HL-60 (cell line): ENCODE data around the gene GRSF1.
A peak's percentile ranks its signal among the peaks of the same experiment; 100 is the strongest.

Source experiments
- DNase-seq, 2 experiments: peaks; one replicate each; pipeline ENCODE4 v3.0.0-alpha.2; 2010 to 2020; ENCODE audit warnings: low read depth in 1 of 2, low spot score in 1 of 2
- H3K27ac ChIP-seq: fragments of 250-450 bp; sonication (Bioruptor Pico); replicated peaks from 2 replicates; pipeline ENCODE4 v1.5.1; 2020; ENCODE audit warnings: mild to moderate bottlenecking, moderate library complexity
- H3K27me3 ChIP-seq: fragments of 250-450 bp; sonication (Bioruptor Pico); 2 replicates; pipeline ENCODE4 v1.5.1; 2021; ENCODE audit warnings: mild to moderate bottlenecking, moderate library complexity; ENCODE audit not compliant: insufficient read depth, poor library complexity, severe bottlenecking
- H3K4me3 ChIP-seq: replicated peaks from 2 replicates; pipeline ENCODE4 v1.5.1; 2011; ENCODE audit warnings: mild to moderate bottlenecking, control low read depth, low read length; ENCODE audit not compliant: insufficient read depth
- GABPA ChIP-seq: IDR thresholded peaks from 2 replicates; pipeline ENCODE4 v1.6.1; 2012; ENCODE audit warnings: low read depth
- POLR2AphosphoS5 ChIP-seq: IDR thresholded peaks from 2 replicates; pipeline ENCODE4 v1.6.1; 2012; ENCODE audit warnings: low read depth
- SPI1 ChIP-seq: IDR thresholded peaks from 2 replicates; pipeline ENCODE4 v1.6.1; 2012; ENCODE audit warnings: low read depth, mild to moderate bottlenecking, borderline replicate concordance
- TF ChIP-seq, protein P1 (sequence below): IDR thresholded peaks from 2 replicates; pipeline ENCODE4 v1.6.1; 2012; ENCODE audit warnings: low read depth; ENCODE audit not compliant: insufficient replicate concordance
- TF ChIP-seq, protein P2 (sequence below): IDR thresholded peaks from one replicate; pipeline ENCODE4 v1.5.1; 2011; ENCODE audit warnings: low read length, control low read depth, inconsistent platforms; ENCODE audit not compliant: insufficient read depth

The GRSF1 gene

DNA sequence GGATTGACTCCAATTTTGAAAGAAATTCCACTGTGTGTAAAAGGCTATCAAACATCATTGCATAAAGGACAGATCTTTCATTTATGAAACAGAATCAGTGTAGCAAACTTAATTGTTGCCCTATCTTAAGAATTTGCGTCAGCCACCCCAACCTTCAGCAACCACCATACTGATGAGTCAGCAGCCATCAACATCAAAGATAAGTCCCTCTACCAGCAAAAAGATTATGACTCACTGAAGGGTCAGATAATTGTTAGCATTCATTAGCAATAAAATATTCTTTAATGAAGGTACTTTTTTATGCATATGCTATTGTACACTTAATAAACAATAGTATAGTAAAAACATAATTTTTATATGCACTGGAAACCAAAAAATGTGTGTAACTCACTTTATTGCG, 15.8 kb upstream of the GRSF1 start:
- H3K27me3 ChIP-seq = no peaks in the 10 kb centered on the region
- no peak for TF ChIP-seq GABPA
- TF ChIP-seq POLR2AphosphoS5 = no peak
- TF ChIP-seq SPI1 = no peak
- TF ChIP-seq, protein P1, sequence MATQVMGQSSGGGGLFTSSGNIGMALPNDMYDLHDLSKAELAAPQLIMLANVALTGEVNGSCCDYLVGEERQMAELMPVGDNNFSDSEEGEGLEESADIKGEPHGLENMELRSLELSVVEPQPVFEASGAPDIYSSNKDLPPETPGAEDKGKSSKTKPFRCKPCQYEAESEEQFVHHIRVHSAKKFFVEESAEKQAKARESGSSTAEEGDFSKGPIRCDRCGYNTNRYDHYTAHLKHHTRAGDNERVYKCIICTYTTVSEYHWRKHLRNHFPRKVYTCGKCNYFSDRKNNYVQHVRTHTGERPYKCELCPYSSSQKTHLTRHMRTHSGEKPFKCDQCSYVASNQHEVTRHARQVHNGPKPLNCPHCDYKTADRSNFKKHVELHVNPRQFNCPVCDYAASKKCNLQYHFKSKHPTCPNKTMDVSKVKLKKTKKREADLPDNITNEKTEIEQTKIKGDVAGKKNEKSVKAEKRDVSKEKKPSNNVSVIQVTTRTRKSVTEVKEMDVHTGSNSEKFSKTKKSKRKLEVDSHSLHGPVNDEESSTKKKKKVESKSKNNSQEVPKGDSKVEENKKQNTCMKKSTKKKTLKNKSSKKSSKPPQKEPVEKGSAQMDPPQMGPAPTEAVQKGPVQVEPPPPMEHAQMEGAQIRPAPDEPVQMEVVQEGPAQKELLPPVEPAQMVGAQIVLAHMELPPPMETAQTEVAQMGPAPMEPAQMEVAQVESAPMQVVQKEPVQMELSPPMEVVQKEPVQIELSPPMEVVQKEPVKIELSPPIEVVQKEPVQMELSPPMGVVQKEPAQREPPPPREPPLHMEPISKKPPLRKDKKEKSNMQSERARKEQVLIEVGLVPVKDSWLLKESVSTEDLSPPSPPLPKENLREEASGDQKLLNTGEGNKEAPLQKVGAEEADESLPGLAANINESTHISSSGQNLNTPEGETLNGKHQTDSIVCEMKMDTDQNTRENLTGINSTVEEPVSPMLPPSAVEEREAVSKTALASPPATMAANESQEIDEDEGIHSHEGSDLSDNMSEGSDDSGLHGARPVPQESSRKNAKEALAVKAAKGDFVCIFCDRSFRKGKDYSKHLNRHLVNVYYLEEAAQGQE = no peak
- TF ChIP-seq, protein P2, sequence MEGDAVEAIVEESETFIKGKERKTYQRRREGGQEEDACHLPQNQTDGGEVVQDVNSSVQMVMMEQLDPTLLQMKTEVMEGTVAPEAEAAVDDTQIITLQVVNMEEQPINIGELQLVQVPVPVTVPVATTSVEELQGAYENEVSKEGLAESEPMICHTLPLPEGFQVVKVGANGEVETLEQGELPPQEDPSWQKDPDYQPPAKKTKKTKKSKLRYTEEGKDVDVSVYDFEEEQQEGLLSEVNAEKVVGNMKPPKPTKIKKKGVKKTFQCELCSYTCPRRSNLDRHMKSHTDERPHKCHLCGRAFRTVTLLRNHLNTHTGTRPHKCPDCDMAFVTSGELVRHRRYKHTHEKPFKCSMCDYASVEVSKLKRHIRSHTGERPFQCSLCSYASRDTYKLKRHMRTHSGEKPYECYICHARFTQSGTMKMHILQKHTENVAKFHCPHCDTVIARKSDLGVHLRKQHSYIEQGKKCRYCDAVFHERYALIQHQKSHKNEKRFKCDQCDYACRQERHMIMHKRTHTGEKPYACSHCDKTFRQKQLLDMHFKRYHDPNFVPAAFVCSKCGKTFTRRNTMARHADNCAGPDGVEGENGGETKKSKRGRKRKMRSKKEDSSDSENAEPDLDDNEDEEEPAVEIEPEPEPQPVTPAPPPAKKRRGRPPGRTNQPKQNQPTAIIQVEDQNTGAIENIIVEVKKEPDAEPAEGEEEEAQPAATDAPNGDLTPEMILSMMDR = no peak
- no peak overlapping the region for H3K27ac ChIP-seq
- DNase-seq = no peak
- no peak overlapping the region for H3K4me3 ChIP-seq

DNA sequence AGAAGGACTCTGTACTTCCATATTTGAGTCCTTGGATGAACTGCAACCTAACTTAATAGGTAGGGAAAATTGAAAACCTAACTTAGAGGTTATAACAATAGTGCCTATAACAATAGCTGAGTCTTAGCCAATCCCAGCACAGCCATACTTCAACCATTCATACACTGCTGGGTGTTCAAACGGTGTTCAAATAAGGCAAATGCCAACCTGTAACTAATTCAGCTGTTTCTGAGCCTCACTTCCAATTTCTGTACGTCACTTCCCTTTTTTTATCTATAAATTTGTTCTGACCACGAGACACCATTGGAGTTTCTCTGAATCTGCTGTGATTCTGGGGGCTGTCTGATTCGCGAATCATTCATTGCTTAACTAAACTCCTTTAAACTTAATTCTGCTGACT, 9.6 kb upstream of the GRSF1 start:
- Histone ChIP-seq H3K4me3 (no peak overlapping the region), H3K27ac (no peak overlapping the region), H3K27me3 (no peaks in the 10 kb centered on the region)
- DNase-seq = peak in 1 of 2 experiments; percentile 7
- TF ChIP-seq, protein P1 = no peak
- TF ChIP-seq POLR2AphosphoS5 (no peak), SPI1 (peak; percentile 91), GABPA (no peak)
- TF ChIP-seq, protein P2 = no peak

DNA sequence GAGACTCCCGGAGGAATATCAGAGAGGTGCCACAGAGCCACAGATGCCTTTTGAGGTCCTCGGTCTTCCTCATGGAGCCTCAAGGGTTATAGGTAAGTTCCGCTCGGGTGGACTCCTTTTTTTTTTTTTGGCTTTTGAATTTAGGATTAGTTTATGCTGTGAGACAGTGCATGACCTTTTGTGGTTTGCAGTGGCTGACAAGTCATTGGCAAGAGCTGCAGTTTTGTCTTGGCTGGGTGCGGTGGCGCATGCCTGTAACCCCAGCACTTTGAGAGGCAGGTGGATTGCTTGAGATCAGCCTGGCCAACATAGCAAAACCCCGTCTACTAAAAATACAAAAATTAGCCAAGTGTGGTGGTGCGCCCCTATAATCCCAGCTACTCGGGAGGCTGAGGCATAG, 4.5 kb upstream of the GRSF1 start:
- TF ChIP-seq GABPA (no peak), POLR2AphosphoS5 (no peak), SPI1 (no peak)
- TF ChIP-seq, protein P1 = no peak
- TF ChIP-seq, protein P2 = no peak
- no peak overlapping the region for H3K27ac ChIP-seq
- no peak for DNase-seq

More for the DNA sequence above, 4.5 kb upstream of the GRSF1 start:
- no peaks in the 10 kb centered on the region for H3K27me3 ChIP-seq
- H3K4me3 ChIP-seq = no peak overlapping the region
